Activated gamma-delta T cell treated with anti-CD3 and anti-CD28 coated beads, Interleukin-2, amount 50 U/mL, for 16 hours (primary cell): ENCODE measurements around the gene ADI1.
A peak's percentile ranks its signal among the peaks of the same experiment; 100 is the strongest.
"Not testable (repeated sequence)": the region's sequence is repeated elsewhere in the genome, so short reads cannot be mapped to it uniquely, and the experiment has no call there.

ENCODE experiments used
- DNase-seq: peaks from one replicate; pipeline ENCODE4 v3.0.0-alpha.2; 2020; ENCODE audit warnings: low read depth

ADI1 gene

DNA sequence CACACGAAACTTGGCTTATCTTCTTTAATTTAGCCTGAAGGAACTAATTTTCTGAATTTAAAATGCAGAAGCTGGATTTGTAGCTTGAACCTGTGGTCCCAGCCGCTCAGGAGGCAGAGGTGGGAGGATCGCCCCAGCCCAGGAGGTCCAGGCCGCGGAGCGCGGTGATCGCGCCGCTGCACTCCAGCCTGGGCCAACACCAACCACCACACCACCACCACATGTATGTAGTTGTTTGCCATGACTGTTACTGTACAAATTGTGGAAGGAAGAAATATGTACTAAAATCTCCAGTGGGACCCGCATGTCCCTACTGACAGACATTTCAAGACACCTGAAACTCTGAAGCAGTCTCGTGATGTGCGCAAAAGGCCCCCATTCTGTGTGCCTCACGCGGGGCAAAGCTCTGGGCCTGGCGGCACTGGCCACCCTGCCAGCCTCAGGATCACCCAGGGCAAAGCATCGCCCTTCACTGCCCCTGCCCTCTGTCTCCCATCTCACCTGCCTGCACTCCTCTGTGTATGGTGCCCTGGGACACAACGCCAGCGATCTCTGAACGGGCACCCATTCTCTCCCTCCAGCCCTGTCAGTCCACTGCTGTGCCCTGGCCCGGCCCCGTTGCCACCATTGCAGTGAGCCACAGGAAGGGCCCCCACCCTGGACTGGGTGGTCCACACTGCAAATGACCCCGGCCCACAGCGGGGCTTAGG lies 10.1 kb upstream of the ADI1 start:
- no peak for DNase-seq

DNA sequence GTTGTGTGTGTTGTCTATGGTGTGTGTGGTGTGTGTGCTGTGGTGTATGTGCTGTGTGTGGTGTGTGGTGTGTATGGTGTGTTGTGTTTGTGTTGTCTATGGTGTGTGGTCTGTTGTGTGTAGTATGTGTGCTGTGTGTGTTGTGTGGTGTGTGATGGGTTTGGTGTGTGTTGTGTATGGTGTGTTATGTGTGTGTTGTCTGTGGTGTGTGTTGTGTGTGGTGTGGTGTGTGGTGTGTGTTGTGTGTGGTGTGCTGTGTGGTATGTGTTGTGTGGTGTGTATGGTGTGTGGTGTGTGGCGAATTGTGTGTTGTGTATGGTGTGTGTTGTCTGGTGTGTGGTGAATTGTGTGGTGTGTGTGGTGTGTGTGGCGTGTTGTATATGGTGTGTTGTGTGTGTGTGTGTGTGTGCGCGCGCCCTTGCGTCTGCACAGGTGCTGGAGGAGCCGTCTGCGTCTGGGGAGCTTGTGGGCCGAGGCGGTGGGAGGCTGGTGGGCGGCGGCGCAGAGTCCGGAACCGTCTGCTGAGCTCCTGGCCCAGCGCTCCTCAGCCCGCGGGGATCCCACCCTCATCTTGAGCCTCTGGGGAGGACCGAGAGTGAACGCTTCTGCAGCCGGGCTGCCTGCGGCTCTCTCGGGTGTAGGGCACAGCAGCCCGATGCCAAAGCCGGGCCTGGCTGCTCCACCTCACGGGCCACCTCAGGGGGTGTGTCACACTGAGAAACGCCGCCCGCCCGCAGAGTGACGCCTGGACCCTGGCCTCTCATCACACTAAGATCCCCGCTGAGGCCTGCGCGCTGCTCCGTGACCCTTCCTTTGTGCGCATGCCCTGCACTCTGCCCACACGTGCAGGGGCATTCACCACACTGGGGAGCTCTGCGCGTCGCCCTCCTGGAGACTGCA lies 8.8 kb upstream of the ADI1 start:
- no peak for DNase-seq

DNA sequence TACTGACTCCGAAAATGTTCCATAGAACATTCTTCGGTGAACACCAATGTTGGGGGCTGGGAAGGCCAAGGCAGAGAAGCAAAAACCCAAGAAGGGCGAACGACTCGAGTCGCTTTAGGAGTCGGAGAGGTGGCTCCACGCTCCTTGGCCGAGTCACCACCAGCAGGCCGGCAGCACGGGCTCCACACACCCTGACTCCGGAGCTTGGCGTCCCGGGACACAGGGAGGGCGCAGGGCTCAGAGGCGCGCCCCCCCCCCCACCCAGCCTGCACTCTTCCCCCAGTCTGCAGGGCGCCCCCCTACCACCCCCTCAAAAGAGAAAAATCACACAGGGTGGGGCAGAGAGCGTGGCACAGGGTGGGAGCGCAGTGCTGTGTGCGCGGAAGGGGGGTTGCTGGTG lies 7.5 kb upstream of the ADI1 start:
- DNase-seq, result no peak

DNA sequence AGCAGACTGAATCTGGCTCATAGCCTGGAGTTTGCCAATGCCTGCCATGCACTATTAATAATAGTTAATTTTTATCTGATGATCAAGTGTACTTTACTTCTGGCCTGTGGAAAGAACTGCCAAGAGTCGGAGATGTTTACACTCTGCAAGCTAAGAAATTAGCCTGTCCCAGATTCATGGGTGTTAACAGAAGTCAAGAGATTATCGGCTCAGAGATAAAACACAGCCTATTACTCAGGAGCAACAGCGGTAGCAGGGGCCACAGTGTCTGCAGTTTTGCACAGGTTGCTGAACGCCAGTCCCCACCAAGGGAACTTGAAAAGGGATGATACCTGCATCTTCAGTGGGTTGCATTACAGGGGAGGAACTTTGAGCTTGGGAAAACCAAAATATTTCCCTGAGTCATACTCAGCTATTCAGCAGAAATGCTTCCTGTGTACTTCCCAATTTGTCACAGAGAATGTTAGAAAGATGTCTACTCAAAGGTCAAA lies 4.3 kb upstream of the ADI1 start:
- no peak for DNase-seq

DNA sequence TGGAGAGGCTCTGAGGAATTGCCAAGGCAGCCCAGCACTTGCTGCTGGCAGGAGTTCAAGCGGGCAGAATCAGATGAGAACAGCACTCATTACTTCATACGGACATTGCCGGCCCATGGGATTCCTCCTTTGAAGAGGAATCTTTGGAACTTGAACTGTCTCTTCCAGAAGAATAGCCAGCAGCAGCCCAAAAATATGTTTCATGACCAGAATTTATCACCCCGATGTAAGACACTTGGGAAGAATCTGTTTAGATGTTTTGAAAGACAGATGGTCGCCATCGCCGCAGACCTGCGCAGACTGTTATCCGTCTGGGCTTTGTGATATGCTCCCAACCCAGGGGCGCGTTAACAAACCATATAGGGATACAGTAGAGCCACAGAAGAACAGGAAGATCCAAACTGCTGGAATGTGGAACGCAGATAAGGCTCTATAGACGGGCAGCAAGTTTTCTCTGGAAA lies 3.7 kb upstream of the ADI1 start:
- no peak for DNase-seq

DNA sequence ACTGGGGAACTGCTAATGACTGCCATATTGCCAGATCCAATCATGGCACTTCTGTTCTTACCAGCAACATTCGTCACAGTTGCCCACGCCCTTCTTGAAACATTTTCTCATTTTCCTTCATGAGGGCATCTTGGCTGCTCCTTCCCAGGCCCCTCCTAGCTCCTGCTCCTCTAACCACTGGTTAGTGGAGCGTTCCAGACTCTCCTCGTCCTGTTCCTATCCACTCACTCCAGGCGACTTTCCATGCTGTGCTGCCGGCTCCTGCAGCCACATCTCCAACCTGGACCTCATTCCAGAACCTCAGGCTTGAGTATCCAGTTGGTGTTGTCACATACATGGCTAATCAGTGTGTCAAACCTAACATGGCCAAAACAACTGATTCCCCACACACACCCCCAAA lies 1.3 kb upstream of the ADI1 start:
- no peak for DNase-seq

DNA sequence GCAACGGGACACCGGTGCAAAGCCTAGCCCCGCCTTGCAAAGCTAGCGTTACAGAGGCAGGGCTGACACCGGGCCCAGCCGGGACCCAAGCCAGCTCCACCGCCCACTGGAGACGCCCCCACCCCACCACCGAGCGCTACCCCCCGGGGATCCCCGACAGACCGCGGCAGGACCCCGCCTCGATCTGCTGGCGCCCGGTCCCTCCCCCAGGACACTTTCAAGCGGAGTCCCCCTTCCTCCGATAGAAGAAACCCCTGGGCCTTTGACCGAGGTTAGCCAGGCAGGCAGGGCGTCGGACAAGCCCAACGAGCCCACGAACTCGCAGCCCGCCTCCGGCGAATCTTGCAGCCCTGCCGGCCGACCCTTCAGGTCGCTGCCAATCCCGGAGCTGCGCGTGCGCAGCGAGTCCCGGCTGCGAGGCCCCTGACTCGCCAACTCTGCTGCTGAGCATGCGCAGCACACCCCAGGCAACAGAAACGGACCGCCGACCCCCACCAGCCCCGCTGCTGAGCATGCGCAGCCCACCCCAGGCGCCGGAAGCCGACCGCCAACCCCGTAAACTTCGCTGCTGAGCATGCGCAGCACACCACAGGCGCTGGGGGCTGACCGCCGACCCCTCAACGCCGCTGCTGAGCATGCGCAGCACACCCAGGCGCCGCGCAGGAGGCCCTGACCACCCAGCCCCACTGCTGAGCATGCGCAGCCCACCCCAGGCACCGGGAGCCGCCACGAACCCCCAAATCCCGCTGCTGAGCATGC lies 656 bp downstream of the ADI1 start:
- DNase-seq, result peak; percentile 98

DNA sequence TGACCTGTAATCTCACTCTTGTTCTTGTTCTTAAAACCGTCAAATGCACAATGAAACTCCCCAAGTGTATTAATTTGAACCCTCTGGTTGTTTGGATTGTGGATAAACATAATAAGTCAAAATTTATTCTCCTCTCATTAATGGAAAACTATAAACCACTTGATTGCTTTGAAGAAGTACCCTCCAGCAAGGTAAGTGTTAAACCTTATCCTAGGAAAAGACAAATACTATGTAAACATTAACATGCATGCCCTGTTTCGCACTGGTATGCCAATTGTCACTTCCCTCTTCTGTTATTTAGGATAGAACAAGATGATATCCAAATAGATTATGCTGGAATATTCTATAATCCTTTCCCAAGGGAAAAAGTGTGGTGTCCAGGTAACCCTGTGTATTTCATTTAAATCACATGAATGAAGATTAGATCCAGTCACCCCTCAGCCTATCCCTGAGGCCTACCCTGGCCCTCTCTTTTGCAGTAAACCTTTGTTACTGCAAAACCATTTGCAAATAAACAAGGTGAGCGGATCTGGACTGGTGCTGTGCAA lies 1.3 kb downstream of the ADI1 start:
- DNase-seq, result no peak

DNA sequence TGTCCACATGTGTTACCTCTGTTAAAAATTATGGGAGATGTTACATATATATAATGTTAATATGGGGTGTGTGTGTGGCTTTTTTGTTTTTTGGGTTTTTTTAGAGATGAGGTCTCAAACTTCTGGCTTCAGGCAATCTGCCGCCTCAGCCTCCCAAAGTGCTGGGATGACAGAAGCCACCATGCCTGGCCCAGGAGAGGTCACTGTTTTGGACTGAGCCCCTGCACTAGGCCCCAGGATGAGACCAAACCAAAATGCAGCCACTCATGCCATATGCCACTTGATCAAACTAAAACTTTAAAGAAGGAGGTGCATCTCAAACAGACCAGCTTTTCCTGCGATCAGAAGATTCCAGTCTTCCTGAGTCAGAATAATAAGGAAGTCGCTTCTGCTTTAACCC lies 2.5 kb downstream of the ADI1 start:
- no peak for DNase-seq

DNA sequence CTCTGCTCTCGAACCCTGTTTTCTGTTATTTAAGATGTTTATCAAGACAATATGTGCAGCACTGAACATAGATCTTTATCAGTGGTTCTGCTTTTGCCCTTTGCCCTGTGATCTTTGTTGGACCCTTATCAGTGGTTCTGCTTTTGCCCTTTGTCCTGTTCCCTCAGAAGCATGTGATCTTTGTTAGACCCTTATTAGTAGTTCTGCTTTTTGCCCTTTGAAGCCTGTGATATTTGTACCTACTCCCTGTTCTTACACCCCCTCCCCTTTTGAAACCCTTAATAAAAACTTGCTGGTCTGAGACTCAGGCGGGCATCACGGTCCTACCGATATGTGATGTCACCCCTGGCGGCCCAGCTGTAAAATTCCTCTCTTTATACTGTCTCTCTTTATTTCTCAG lies 3.9 kb downstream of the ADI1 start:
- DNase-seq, result not testable (repeated sequence)

DNA sequence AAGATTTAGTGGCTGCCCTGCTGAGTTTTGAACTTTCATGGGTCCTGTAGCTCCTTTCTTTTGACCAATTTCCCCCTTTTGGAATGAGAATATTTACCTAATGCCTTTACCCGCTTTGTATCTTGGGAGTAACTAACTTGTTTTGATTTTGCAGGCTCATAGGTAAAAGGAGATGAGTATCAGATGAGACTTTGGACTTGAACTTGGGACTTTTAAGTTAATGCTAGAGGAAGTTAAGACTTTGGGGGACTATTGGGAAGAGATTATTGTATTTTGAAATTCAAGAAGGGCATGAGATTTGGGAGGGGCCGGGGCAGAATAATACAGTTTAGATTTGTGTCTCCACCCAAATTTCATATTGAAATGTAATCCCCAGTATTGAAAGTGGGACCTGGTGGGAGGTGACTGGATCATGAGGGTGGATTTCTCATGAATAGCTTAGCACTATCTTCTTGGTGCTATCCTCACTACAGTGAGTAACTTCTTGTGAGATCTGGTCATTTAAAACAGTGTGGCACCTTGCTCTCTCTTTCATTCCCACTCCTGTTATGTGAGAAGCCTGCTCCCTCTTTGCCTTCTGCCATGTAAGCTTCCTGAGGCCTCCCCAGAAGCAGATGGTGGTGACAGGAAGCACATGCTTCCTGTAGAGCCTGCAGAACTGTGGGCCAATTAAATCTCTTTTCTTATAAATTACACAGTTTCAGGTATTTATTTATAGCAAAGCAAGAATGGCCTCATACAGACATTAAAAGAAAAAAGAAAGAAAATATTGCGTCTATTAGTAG lies 6.1 kb downstream of the ADI1 start:
- no peak for DNase-seq

DNA sequence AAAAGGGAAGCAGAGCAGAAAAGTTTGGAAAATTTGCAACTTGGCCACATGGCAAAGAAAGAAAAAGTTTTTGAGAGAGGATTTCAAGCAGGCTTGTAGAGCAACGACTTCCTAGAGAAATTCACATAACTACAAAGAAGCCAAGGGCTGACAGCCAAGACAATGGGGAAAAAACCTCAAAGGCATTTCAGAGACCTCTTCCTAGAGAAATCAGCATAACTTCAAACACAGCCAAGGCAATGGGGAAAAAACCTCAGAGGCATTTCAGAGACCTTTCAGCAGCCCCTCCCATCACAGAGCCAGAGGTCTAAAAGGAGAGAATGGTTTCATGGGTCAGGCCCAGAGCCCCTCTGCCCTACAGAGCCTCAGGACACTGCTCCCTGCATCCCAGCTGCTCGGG lies 7.2 kb downstream of the ADI1 start:
- DNase-seq, result no peak

DNA sequence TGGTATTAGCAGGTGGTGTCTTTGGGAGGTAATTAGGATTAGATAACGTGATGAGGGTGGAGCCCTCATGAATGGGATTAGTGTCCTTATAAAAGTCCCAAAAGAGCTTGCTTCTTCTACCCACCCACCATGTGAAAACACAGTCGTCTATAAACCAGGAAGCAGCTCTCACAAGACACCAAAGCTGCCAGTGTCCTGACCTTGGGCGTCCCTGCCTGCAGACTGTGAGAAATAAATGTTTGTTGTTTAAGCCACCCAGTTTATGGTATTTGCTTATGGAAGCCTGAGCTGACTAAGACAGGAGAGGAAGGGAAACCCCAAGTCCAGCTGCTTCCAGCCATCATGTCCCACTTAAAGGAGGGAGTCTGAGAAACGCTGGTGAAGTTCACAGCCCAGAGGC lies 13.6 kb downstream of the ADI1 start:
- DNase-seq, result no peak

DNA sequence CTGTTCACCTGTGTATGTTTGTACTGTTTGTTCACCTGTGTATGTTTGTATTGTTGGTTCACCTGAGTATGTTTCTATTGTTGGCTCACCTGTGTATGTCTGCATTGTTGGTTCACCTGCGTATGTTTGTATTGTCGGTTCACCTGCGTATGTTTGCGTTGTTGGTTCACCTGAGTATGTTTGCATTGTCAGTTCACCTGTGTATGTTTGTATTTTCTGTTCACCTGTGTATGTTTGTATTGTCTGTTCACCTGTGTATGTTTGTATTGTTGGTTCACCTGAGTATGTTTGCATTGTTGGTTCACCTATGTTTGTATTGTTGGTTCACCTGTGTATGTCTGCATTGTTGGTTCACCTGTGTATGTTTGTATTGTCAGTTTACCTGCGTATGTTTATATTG lies 14.6 kb downstream of the ADI1 start:
- no peak for DNase-seq

DNA sequence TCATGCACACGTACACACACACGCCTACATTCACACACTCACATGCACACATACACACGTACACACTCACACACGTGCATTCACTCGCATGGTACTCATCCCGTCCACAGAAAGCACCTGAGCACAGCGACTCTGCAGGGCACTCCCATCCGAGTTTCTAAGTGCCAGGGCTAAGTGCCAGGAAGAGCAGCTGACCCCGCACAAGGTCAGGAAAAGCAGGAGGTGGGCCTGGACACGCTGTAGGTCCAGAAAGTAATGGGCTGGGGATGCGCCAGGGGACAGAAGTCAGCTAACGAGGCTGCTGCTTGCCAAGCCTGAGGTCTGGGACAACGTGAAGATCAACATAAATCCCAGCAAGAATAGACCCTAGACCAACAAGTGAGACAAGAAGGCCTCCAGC lies 15.8 kb downstream of the ADI1 start:
- no peak for DNase-seq

DNA sequence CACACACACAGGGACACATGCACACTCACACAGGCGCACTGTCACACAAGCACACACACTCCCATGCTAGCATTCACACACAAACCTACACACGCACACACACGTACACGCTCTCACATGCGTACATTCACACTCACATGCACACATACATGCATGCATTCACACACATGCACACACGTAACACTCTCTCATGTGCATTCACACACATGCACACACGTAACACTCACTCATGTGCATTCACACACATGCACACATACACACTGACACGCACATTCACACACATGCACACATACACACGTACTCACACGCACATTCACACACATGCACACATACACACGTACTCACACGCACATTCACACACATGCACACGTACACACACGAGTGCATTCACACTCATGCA lies 16.3 kb downstream of the ADI1 start:
- no peak for DNase-seq

DNA sequence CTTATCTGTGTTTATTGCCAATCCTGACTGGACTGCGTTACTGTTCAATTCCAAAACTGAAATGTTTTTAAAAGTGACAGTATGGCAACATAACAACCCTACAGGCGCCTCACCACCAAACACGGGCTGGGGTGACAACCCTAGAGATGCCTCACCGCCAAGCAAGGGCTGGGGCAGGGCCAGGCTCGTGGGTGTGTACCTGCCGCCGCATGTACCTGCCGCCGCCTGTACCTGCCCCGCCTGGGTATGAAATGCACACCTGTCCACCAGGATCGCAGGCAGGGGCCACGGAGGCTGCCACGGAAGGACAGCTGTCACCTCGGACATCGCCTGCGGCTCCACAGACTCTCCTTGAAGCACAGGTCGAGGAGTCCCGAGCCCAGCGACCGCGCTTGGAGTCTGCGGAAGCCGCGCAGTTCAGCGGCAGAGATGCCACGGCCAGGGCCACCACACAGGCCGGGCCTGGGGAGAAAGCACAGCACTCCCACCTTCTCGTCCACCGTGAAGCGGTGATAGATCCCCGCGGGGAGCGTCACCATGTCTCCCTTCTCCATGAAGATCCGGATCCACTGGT lies 18.9 kb downstream of the ADI1 start:
- no peak for DNase-seq

DNA sequence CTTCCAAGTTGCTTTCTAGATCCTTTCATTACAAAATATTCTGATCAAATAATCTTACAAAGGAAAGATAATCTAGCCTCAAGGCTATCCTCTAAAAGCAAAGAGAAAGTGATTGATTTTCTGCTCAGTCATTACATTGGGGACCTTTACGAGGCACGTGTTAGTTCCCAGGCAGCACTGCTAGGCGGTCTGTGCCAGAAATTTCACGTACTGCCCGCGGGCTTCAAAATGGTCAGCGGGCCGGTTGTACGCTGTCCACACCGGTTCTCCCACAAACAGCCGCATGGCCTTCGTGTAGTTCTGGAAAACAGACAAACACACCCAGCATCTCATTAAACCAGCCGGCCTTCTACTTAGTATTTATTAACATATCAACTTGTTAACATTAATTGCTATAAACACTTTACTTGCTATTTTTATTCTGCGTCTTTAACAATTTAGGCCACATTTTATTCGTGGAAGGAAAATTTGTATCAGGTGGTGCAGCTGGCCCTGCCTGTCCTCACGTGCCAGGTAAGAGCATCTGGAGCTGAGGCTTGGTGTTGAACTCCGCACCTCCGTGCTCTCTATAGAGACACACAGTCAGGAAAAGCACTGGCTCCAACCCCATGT lies 20.4 kb downstream of the ADI1 start:
- no peak for DNase-seq

DNA sequence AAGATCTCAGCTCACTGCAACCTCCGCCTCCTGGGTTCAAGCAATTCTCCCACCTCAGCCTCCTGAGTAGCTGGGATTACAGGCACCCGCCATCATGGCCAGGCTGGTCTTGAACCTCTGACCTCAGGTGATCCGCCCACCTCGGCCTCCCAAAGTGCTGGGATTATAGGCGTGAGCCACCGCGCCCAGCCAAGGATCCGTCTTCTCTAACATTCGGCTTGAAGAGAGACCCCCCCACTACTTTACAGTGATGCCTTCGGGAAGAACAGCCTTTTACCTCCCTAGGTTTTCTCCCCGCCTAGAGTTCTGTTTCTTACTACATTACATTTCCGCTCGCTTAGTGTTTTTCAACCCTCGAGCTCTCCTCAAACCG lies 22.6 kb downstream of the ADI1 start:
- DNase-seq, result not testable (repeated sequence)

DNA sequence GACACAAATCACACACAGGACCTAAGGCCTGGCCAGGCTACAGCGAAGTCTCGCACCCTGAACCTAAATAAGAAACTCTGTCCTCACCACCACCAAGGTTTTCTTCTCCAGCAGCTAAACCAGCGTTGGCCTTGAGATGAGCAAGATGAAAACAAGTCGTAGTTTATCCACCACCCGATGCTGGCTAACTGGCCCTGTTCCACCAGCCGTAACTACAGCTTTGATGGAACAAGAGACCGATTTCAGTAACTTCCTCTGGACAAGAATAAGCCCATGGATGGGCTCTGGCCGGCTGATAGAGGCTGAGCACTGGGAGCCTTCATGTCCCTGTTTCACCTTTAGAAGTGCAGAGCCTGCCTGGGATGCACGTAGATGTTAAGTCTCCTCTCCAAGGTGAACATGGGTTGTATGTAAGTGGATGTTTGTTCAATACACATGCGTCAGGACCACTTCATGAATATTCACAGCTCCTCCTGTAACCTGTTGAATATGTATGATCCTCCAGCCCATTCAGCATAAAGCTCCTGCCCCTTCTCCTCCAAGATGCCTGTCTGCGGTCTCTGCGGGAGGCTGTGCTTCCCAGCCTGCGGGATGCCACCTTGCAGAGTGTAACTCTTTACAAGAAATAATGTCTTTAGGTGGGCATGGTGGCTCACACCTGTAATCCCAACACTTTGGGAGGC lies 24.2 kb downstream of the ADI1 start:
- DNase-seq, result no peak
